GM06990 (cell line): ENCODE results near the gene DLST.

Experiments used
- DNase-seq: peaks from one replicate; pipeline ENCODE4 v3.0.0-alpha.2; 2011; ENCODE audit not compliant: insufficient read length; ENCODE audit errors: extremely low read depth
- H3K27me3 ChIP-seq: replicated peaks from 2 replicates; pipeline ENCODE4 v1.6.0; 2011; ENCODE audit warnings: low read length; ENCODE audit not compliant: control insufficient read depth, insufficient read depth
- H3K36me3 ChIP-seq: 2 replicates; pipeline ENCODE4 v1.5.1; 2011; ENCODE audit warnings: low read length; ENCODE audit not compliant: control insufficient read depth, insufficient read depth
- H3K4me3 ChIP-seq: replicated peaks from 2 replicates; pipeline ENCODE4 v1.5.1; 2011; ENCODE audit warnings: low read depth, mild to moderate bottlenecking, control low read depth, low read length
- TF ChIP-seq, protein P1 (sequence below): IDR thresholded peaks from 2 replicates; pipeline ENCODE4 v1.5.1; 2011; ENCODE audit warnings: low read length, control low read depth, mild to moderate bottlenecking, inconsistent platforms; ENCODE audit not compliant: insufficient read depth, poor library complexity, severe bottlenecking

Gene DLST

DNA sequence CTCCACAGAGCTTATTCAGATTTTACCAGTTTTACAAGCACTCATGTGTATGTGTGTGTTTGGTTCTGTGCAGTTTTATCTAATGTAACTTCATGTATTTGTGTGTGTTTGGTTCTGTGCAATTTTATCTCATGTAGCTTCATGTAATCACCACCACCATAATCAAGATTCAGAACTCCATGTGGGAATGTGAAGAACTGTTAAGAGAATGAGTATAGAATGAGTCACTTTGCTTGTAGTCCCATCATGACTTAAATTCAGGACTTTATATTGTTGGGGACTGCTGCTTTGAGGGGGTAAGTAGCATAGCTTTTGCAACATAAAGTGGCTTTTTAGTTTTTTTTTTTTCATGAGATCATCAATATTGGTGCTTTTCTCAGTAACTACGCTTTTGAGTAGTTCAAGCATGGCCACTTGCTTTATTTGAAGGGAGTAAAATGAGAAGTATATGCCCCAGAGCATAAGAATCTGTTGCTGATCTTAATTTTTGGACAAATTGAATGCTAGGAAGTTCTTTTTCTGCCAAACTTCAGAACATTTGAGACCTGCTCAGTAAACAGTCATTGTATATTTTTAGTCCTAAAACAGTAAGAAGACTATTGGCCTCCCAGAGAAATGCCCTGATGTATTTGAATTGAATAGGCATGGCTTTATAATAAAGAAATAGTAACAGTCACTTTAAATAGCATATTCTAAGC is 34.6 kb upstream of the DLST start:
- no peak overlapping the region for H3K4me3 ChIP-seq
- no peak for DNase-seq
- no peaks in the 10 kb centered on the region for H3K36me3 ChIP-seq
- H3K27me3 ChIP-seq: no peaks in the 10 kb centered on the region
- TF ChIP-seq, protein P1, sequence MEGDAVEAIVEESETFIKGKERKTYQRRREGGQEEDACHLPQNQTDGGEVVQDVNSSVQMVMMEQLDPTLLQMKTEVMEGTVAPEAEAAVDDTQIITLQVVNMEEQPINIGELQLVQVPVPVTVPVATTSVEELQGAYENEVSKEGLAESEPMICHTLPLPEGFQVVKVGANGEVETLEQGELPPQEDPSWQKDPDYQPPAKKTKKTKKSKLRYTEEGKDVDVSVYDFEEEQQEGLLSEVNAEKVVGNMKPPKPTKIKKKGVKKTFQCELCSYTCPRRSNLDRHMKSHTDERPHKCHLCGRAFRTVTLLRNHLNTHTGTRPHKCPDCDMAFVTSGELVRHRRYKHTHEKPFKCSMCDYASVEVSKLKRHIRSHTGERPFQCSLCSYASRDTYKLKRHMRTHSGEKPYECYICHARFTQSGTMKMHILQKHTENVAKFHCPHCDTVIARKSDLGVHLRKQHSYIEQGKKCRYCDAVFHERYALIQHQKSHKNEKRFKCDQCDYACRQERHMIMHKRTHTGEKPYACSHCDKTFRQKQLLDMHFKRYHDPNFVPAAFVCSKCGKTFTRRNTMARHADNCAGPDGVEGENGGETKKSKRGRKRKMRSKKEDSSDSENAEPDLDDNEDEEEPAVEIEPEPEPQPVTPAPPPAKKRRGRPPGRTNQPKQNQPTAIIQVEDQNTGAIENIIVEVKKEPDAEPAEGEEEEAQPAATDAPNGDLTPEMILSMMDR: no peak

DNA sequence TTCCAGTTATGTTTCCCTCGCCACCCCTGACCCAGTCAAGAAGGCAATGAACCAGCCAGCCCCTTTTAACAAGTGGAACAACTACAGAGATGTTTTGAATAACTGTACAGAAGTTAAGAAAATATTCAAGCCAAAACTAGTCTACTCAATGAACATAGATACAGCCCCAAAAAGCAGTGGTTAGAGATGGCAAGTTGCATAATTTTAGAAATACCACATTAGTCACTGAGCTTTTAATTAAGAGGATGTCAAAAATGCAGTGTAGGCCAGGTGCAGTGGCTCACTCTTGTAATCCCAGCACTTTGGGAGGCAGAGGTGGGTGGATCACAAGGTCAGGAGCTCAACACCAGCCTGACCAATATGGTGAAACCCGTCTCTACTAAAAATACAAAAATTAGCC is 32.9 kb upstream of the DLST start:
- DNase-seq: no peak
- no peaks in the 10 kb centered on the region for H3K27me3 ChIP-seq
- no peaks in the 10 kb centered on the region for H3K36me3 ChIP-seq
- H3K4me3 ChIP-seq: no peak overlapping the region
- TF ChIP-seq, protein P1: no peak

DNA sequence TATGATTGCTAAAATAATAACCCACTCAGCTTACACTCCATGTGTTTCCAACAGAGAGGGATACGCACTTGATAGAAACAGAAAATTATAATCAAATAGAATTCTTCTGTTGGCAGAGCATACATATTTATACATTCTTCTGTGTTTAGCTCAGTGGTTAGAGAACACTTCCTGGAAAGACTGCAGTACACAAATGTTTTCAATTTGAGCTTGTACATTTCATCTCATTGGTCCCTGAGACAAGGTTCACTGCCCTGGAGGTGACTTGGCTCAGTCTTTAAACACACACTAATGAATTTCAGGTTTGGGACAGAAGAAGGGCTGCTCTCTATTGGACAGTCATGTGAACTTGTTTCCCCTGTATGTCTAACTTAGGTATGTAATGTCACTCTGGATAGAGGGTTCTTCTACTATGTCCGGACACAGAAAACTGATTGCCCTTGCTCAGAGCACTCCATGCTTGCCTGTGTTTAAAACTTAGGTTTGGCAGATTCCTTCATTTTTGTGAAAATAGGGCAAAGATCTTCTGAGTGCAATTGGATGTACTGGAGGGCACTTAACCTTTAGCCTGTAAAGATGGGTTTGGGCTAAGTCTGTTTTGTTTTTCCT is 28.7 kb upstream of the DLST start:
- DNase-seq: no peak
- Histone ChIP-seq H3K27me3 (no peaks in the 10 kb centered on the region), H3K4me3 (no peak overlapping the region), H3K36me3 (no peaks in the 10 kb centered on the region)
- TF ChIP-seq, protein P1: no peak

DNA sequence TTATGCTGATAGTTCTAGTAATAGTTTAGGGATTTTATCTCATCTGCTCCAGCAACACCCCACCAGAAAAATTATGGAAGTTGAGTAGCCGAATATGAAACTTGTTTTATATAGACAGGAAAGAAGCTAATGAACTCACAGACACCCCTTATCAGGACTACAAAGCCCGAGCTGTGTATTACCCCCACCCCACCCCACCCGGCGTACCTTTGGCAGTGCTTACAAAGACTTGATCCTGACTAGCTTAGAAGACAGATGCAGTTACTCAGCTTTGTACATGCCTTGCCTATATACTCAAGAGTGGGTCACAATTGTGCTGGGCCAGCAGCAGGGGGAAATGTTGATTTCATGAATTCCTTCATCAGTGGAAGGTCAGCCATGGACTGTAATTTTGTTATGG is 28.1 kb upstream of the DLST start:
- Histone ChIP-seq H3K27me3 (no peaks in the 10 kb centered on the region), H3K4me3 (no peak overlapping the region), H3K36me3 (no peaks in the 10 kb centered on the region)
- TF ChIP-seq, protein P1: no peak
- no peak for DNase-seq

DNA sequence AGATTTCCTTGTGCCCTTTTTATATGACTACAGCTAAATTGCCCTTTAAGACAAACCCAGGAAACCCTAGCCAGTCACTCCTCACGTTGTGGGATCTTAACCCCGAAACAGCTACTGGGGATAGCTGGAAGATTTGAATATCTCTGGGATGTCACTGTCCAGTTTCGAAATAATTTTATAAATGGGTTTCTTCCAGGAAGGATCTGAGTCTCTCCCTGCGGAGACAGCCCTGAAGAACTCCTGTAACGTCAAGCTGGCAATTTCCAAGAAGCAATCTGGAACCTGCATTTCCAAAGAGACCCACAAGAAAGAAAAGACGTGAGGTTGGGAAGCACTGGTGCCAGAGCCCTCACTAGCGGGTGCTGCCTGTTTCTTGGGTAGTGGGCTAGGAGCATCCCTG is 26.7 kb upstream of the DLST start:
- no peak for DNase-seq
- TF ChIP-seq, protein P1: no peak
- H3K36me3 ChIP-seq: no peaks in the 10 kb centered on the region
- no peaks in the 10 kb centered on the region for H3K27me3 ChIP-seq
- H3K4me3 ChIP-seq: no peak overlapping the region
